SKM-1 (cell line): Measurements from ENCODE around the gene NOC3L.

Experiments used
- DNase-seq: peaks from one replicate; lab custom pipeline; 2025; ENCODE audit not compliant: unreplicated experiment; lab: John Stamatoyannopoulos, UW

The NOC3L gene

GRCh38 chr10:94308866-94309265 lies 53.9 kb downstream of the NOC3L start:
- DNase-seq, result no peak

GRCh38 chr10:94307046-94307615 lies 55.6 kb downstream of the NOC3L start:
- DNase-seq, result no peak

- DNase-seq, result no peak
These were observed 58.8 kb downstream of the NOC3L start for GRCh38 chr10:94303929-94304328.

DNA sequence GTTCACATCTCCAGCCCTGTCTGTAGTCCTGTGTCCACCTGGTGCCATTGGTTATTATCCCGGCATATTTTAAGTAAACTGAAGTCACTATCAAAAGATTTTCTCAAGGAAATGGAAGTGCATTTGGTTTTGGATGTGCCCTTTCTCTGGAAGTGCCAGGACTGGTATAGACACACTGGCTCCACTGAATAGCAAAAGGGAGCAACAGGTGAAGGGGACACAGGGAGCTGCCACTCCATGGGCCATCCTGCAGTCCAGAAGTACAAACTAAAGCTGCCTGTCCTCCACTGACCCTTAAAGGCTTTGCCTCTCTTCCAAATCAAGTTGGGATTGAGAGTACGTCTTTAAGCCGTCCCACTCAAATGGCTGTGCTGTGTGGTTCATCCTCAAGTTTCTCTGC lies 62.7 kb downstream of the NOC3L start:
- DNase-seq, result no peak

DNA sequence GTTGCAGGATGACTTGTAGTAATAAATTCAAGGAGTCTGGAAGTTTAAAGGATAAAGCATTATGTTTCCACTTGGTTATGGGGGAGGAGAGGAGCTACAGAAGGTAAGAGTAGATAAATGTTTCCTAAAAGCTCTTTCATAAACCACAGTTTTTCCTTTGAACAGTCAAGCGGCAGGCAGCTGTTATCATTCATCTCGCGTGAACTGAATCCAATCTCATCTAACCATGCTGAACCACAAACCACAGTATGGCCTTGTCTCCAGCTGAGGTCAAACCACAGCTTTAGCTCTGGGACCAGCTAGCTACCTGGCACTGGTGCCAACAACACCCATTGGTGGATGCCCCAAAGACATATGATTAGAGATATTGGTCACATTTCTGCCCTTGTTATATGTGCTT lies 63.3 kb downstream of the NOC3L start:
- no peak for DNase-seq

DNA sequence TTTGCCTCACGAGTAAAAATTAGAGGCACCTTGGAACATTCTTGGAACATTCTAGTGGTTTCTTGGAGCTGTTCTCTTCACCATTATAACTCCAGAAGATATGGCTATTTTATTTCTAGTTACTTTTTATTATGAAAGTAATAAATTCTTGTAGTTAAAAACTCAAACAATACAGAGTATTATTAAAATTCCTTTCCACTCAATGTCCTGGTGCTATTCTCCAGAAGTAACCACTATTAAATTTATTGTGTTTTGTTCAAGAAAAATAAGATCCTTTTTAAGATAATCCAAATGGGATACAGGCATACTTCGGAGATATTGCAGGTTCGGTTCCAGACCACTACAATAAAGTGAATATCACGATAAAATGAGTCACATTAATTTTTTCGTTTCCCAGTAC lies 68.6 kb downstream of the NOC3L start:
- DNase-seq, result no peak

DNA sequence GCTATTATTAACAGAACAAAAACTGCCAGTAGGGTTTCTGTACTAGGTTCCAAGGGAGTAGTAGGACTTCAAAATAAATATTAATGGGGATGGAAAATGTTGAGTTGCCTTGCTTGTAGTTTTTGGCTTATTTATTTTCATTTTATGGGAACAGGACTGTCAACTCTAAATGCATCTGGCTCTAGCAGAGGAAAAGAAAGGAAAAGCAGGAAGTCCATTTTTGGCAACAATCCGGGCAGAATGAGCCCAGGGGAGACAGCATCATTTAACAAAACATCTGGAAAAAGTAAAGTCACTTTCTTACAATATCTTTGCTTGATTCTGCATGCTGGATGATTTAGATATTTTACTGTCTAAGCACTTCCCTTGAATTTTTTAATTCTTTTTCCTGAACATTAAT lies 69.4 kb downstream of the NOC3L start:
- no peak for DNase-seq

DNA sequence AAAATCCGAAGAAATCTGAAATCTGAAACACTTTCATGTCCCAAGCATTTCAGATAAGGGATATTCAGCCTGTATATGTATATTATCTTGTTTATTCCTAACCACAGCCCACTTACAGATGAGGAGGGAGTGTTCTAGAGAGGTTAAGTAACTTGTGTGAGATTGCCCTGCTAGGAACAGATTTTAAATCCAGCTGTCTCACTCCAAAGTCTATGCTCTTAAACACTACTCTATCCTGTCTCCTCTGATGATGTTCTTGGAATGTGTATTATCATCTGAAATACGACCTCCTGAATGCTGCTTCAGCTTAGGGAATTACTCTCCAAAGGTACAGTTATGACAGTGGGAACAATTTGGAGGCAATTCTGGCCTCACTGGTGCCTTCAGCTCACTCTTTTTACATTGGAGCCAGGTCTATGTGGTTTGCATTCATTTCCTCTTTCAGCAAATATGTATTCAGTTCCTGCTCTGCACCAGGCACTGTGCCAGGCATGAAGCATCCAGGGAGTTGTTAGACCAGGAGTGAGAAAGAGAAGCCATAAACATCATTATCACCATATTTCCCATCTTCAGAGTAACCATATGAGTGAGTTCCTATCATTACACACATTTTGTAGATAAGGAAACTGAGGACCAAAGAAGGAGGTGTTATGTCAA lies 70.2 kb downstream of the NOC3L start:
- DNase-seq, result no peak

GRCh38 chr10:94288361-94289101 lies 74.2 kb downstream of the NOC3L start:
- no peak for DNase-seq

GRCh38 chr10:94287336-94287735 lies 75.4 kb downstream of the NOC3L start:
- no peak for DNase-seq

- no peak for DNase-seq
These were observed 75.8 kb downstream of the NOC3L start for GRCh38 chr10:94286901-94287300.

GRCh38 chr10:94285271-94285670 lies 77.5 kb downstream of the NOC3L start:
- DNase-seq, result no peak
